Gastrocnemius medialis (tissue), 4 donors: ENCODE data around the gene SURF1. TPM values are rescaled to one million over a fixed set of nuclear protein-coding genes. Genes with fewer than 3 reads are reported as not detected.
A peak's percentile ranks its signal among the peaks of the same experiment; 100 is the strongest.

Experiments used
- ATAC-seq, 2 donors: fragments of 150-250 bp; one replicate each; pipeline ENCODE4 v1.9.1; 2016
- DNase-seq, 2 donors: peaks; one replicate each; pipeline ENCODE4 v3.0.0-alpha.2; 2019
- H3K27ac ChIP-seq, 4 donors: fragments of 200-600 bp; sonication (generic); 1 replicate in 1 of 4; 2 replicates in 3 of 4; pipeline ENCODE4 v1.5.1; 2016 to 2018; ENCODE audit warnings: mild to moderate bottlenecking in 2 of 4, moderate library complexity in 1 of 4
- H3K27me3 ChIP-seq, 3 donors: fragments of 200-600 bp; sonication (generic) in 2 of 3; 1 replicate in 1 of 3; 2 replicates in 2 of 3; pipeline versions ENCODE4 v1.5.1 to v1.6.0; 2016 to 2019; ENCODE audit warnings: mild to moderate bottlenecking in 1 of 3, moderate library complexity in 1 of 3
- H3K36me3 ChIP-seq, 2 donors: fragments of 200-600 bp; sonication (generic) in 1 of 2; one replicate each; pipeline ENCODE4 v1.5.1; 2017 to 2018
- H3K4me1 ChIP-seq, 2 donors: fragments of 200-600 bp; sonication (generic) in 1 of 2; one replicate each; pipeline ENCODE4 v1.5.1; 2016 to 2017; ENCODE audit warnings: mild to moderate bottlenecking in 2 of 2
- H3K4me3 ChIP-seq, 4 donors: fragments of 200-600 bp; sonication (generic) in 3 of 4; 1 replicate in 1 of 4; 2 replicates in 3 of 4; pipeline ENCODE4 v1.5.1; 2016 to 2019; ENCODE audit warnings: mild to moderate bottlenecking in 2 of 4
- H3K9me3 ChIP-seq, 3 donors: fragments of 200-600 bp; sonication (generic) in 2 of 3; 1 replicate in 1 of 3; 2 replicates in 2 of 3; pipeline ENCODE4 v1.5.1; 2016 to 2019
- CTCF ChIP-seq, 5 experiments: fragments of 450-650 bp in 3 of 5; fragments of 200-600 bp in 2 of 5; sonication (generic) in 2 of 5; IDR thresholded peaks in 4 of 5; conservative IDR thresholded peaks in 1 of 5; 1 replicate in 4 of 5; 2 replicates in 1 of 5; pipeline ENCODE4 v1.5.1; 2016 to 2019; ENCODE audit warnings: antibody characterized with exemption in 5 of 5, mild to moderate bottlenecking in 3 of 5, moderate library complexity in 3 of 5
- POLR2A ChIP-seq, 2 donors: fragments of 450-650 bp; IDR thresholded peaks; one replicate each; pipeline ENCODE4 v1.6.1; 2017; ENCODE audit warnings: antibody characterized with exemption in 2 of 2, mild to moderate bottlenecking in 2 of 2, moderate library complexity in 2 of 2
- in situ Hi-C, 4 donors: fragments of 200-750 bp; cut with MboI; loops; one replicate each; pipeline versions ENCODE4 v1.15.0 to v1.8.0; 2017; ENCODE audit warnings: low sequenced_read_pairs in 4 of 4
- intact Hi-C: fragments of 100-400 bp; cut with DNase I; formaldehyde crosslinking; loops from one replicate; pipeline ENCODE4 v1.15.1; 2023; ENCODE audit warnings: low total_unique reads
- total RNA-seq, 4 donors: library from RNA; depleted of rRNA; stranded (reverse); fragments of >200 nt; gene quantifications; one replicate each; pipeline versions ENCODE4 v1.1.0 to v1.2.3, GENCODE V29; 2016

The SURF1 gene
- total RNA-seq, 4 donors from 2014 or later = 33.8 to 68.9 (median 56.0) TPM

- Histone ChIP-seq H3K4me1 (peaks cover 11 to 23% of the 10 kb centered on the region in 2 donors), H3K27ac (no peak overlapping the region), H3K9me3 (no peaks in the 10 kb centered on the region), H3K36me3 (peaks cover 0 to 57% of the 10 kb centered on the region in 2 donors), H3K27me3 (no peaks in the 10 kb centered on the region), H3K4me3 (no peak overlapping the region)
- DNase-seq (peak; percentile 33 to 47), ATAC-seq (peak in 1 of 2 donors; percentile 4)
- in situ Hi-C loops (no loop called here), intact Hi-C loops (loop anchor here (10.0 kb wide), 1 partner anchor 143 kb away; no protein-coding TSS in a partner anchor)
- no peak for TF ChIP-seq POLR2A (IDR thresholded peaks at IDR 0.05)
- TF ChIP-seq CTCF (IDR thresholded peaks at IDR 0.05 in 4 of 5, conservative IDR thresholded peaks at IDR 0.05 in 1 of 5) = no peak
Measured at GRCh38 chr9:133341369-133342068, 14.8 kb downstream of the SURF1 start.

- intact Hi-C loops = loop anchor here (10.0 kb wide), 1 partner anchor 144 kb away; no protein-coding TSS in a partner anchor
Measured at GRCh38 chr9:133340916-133341315, 15.4 kb downstream of the SURF1 start.

GRCh38 chr9:133340256-133340655, 16.0 kb downstream of the SURF1 start:
- peaks cover 11 to 18% of the 10 kb centered on the region in 2 donors for H3K4me1 ChIP-seq
- DNase-seq (no peak), ATAC-seq (no peak)
- H3K27me3 ChIP-seq = no peaks in the 10 kb centered on the region
- intact Hi-C loops = loop anchor here (10.0 kb wide), 1 partner anchor 145 kb away; no protein-coding TSS in a partner anchor
- in situ Hi-C loops = no loop called here
- peaks cover 0 to 55% of the 10 kb centered on the region in 2 donors for H3K36me3 ChIP-seq
- no peak overlapping the region for H3K4me3 ChIP-seq
- H3K27ac ChIP-seq = no peak overlapping the region
- H3K9me3 ChIP-seq = no peaks in the 10 kb centered on the region
- TF ChIP-seq CTCF (IDR thresholded peaks at IDR 0.05 in 4 of 5, conservative IDR thresholded peaks at IDR 0.05 in 1 of 5) (no peak), POLR2A (IDR thresholded peaks at IDR 0.05) (no peak)

More at GRCh38 chr9:133340916-133341315, 15.4 kb downstream of the SURF1 start:
- ATAC-seq = no peak
- peaks cover 0 to 57% of the 10 kb centered on the region in 2 donors for H3K36me3 ChIP-seq
- no peaks in the 10 kb centered on the region for H3K27me3 ChIP-seq
- TF ChIP-seq CTCF (IDR thresholded peaks at IDR 0.05 in 4 of 5, conservative IDR thresholded peaks at IDR 0.05 in 1 of 5) = no peak
- TF ChIP-seq POLR2A (IDR thresholded peaks at IDR 0.05) = no peak
- peaks cover 7 to 18% of the 10 kb centered on the region in 2 donors for H3K4me1 ChIP-seq
- H3K9me3 ChIP-seq = no peaks in the 10 kb centered on the region
- no peak for DNase-seq
- H3K27ac ChIP-seq = no peak overlapping the region
- H3K4me3 ChIP-seq = no peak overlapping the region
- in situ Hi-C loops = no loop called here

- Histone ChIP-seq H3K27me3 (no peaks in the 10 kb centered on the region), H3K4me3 (no peak overlapping the region), H3K4me1 (peaks cover 17 to 24% of the 10 kb centered on the region in 2 donors), H3K9me3 (no peaks in the 10 kb centered on the region), H3K27ac (peak overlapping the region in 2 of 4 donors; percentile 5 to 48), H3K36me3 (peaks cover 0 to 51% of the 10 kb centered on the region in 2 donors)
- DNase-seq (no peak), ATAC-seq (no peak)
- intact Hi-C loops = loop anchor here (10.0 kb wide), 1 partner anchor 145 kb away; no protein-coding TSS in a partner anchor
- in situ Hi-C loops = no loop called here
- TF ChIP-seq CTCF (IDR thresholded peaks at IDR 0.05 in 4 of 5, conservative IDR thresholded peaks at IDR 0.05 in 1 of 5) (no peak), POLR2A (IDR thresholded peaks at IDR 0.05) (no peak)
Measured at GRCh38 chr9:133339641-133340040, 16.6 kb downstream of the SURF1 start.
